ENCODE results near the gene TECPR2. TPM values are rescaled to one million over a fixed set of nuclear protein-coding genes. Genes with fewer than 3 reads are reported as not detected.

The TECPR2 gene
- total and polyA plus RNA-seq, 4 donors, result 5.6 to 30.3 (median 19.5) TPM

DNA sequence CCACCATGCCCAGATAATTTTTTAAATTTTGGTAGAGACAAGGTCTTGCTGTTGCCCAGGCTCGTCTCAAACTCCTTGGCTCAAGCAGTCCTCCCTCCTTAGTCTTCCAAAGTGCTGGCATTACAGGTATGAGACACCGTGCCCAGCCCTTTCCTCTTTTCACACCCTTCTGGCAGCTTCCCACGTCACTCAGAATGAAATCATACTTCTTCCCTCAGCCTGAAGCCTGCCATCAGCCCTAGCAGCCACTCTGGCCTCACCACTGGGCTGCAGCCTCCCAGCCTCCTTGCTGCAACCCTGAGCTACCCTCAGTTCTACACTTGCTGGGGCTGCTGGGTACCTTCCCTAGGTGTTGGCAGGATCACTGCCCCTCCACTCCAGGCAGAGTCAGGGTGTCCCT lies 128.6 kb downstream of the TECPR2 start:
- Histone ChIP-seq H3K9me3 (ENCODE audit: control insufficient read depth in 4 of 4, insufficient read depth in 3 of 4, low read length in 3 of 4) (no peaks in the 10 kb centered on the region), H3K4me3 (no peak overlapping the region), H3K9ac (ENCODE audit: insufficient read depth in 1 of 2, low read length in 2 of 2) (no peak overlapping the region), H3K27ac (ENCODE audit: low read depth in 1 of 2, low read length in 1 of 2) (no peak overlapping the region), H3K4me1 (ENCODE audit: control insufficient read depth in 5 of 5, insufficient read depth in 5 of 5, low read length in 5 of 5) (peaks cover 0 to 13% (median 4%) of the 10 kb centered on the region in 5 donors), H3K27me3 (ENCODE audit: control insufficient read depth in 3 of 3, insufficient read depth in 3 of 3, low read length in 2 of 3) (no peaks in the 10 kb centered on the region), H3K36me3 (ENCODE audit: control insufficient read depth in 4 of 4, insufficient read depth in 4 of 4, low read length in 4 of 4) (no peaks in the 10 kb centered on the region)
- ATAC-seq (ENCODE audit: insufficient read depth, low FRiP score), result no peak
- TF ChIP-seq, protein P1, sequence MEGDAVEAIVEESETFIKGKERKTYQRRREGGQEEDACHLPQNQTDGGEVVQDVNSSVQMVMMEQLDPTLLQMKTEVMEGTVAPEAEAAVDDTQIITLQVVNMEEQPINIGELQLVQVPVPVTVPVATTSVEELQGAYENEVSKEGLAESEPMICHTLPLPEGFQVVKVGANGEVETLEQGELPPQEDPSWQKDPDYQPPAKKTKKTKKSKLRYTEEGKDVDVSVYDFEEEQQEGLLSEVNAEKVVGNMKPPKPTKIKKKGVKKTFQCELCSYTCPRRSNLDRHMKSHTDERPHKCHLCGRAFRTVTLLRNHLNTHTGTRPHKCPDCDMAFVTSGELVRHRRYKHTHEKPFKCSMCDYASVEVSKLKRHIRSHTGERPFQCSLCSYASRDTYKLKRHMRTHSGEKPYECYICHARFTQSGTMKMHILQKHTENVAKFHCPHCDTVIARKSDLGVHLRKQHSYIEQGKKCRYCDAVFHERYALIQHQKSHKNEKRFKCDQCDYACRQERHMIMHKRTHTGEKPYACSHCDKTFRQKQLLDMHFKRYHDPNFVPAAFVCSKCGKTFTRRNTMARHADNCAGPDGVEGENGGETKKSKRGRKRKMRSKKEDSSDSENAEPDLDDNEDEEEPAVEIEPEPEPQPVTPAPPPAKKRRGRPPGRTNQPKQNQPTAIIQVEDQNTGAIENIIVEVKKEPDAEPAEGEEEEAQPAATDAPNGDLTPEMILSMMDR (IDR thresholded peaks at IDR 0.05; ENCODE audit: control extremely low read depth, extremely low read depth), result no peak
- DNase-seq, result no peak
- 75 to 84% methylated on average over 3 of the region's 3 CpGs for WGBS, 2 donors

DNA sequence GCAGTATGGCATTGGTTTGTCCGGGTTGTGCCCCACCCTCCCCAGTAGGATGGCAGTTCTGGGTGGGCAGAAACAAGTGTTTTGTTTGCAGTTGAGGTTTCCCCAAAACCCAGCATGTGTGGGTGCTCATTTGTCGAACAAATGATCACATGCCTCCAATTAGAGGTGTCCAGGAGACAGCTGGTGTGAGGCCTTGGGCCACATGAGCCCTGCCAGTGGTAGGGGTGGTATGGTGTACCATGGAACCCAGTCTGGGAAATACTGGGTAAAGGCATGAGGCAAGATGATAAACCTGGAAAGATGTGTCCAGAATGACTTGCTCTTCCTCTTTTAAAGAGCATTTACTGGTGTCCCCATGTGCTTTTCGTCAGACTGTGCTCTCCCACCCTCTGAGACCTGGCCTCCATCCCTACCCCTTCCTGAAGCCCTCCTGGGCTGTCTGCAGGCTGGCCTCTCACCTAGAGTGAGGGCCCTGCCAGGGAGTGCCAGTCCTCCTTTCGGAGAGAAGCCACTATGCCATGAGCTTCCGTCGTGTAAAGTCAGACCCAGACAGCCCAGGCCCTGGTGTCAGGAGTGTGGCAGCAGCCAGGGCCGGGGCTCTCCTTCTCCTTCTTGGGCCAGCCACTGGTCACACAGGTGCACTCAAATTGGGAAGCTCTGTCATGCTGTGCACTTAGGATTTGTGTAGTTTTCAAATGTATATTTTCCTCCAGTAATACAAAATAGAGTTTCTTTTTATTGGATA lies 129.2 kb downstream of the TECPR2 start:
- Histone ChIP-seq H3K9me3 (ENCODE audit: control insufficient read depth in 4 of 4, insufficient read depth in 3 of 4, low read length in 3 of 4) (no peaks in the 10 kb centered on the region), H3K36me3 (ENCODE audit: control insufficient read depth in 4 of 4, insufficient read depth in 4 of 4, low read length in 4 of 4) (peaks cover 0 to 2% (median 0%) of the 10 kb centered on the region in 4 donors), H3K27me3 (ENCODE audit: control insufficient read depth in 3 of 3, insufficient read depth in 3 of 3, low read length in 2 of 3) (no peaks in the 10 kb centered on the region), H3K27ac (ENCODE audit: low read depth in 1 of 2, low read length in 1 of 2) (no peak overlapping the region), H3K4me3 (no peak overlapping the region), H3K4me1 (ENCODE audit: control insufficient read depth in 5 of 5, insufficient read depth in 5 of 5, low read length in 5 of 5) (peaks cover 0 to 7% (median 2%) of the 10 kb centered on the region in 5 donors), H3K9ac (ENCODE audit: insufficient read depth in 1 of 2, low read length in 2 of 2) (no peak overlapping the region)
- DNase-seq, result no peak
- TF ChIP-seq, protein P1 (IDR thresholded peaks at IDR 0.05; ENCODE audit: control extremely low read depth, extremely low read depth), result no peak
- no peak for ATAC-seq (ENCODE audit: insufficient read depth, low FRiP score)
- 91 to 92% methylated on average over 7 of the region's 7 CpGs for WGBS, 2 donors

DNA sequence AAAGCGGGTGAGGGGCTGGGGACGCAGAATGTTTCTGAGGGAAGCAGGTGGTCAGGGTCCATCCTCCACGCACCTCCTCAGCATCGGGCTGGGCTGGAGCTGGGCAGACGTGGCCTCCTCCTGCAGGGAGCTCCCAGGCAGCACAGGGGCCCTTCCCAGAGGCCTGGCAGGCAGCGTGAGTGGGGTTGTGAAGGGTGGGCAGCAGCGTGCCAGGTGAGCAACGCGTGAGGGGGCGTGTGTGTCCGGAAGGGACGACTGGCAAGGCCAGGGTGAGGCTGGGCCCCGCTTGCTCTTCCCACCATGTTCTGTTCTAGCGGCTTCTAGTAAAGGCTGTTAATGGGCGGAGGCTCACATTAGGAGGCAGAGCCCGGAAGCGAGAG lies 129.8 kb downstream of the TECPR2 start:
- TF ChIP-seq, protein P1 (IDR thresholded peaks at IDR 0.05; ENCODE audit: control extremely low read depth, extremely low read depth), result no peak
- DNase-seq (no peak), ATAC-seq (ENCODE audit: insufficient read depth, low FRiP score) (no peak)
- no peak overlapping the region for H3K9ac ChIP-seq (ENCODE audit: insufficient read depth in 1 of 2, low read length in 2 of 2)
- H3K27ac ChIP-seq (ENCODE audit: low read depth in 1 of 2, low read length in 1 of 2), result no peak overlapping the region
- no peaks in the 10 kb centered on the region for H3K27me3 ChIP-seq (ENCODE audit: control insufficient read depth in 3 of 3, insufficient read depth in 3 of 3, low read length in 2 of 3)
- 96 to 97% methylated on average over 17 of the region's 17 CpGs for WGBS, 2 donors
- H3K4me1 ChIP-seq (ENCODE audit: control insufficient read depth in 5 of 5, insufficient read depth in 5 of 5, low read length in 5 of 5), result peaks cover 0 to 3% (median 0%) of the 10 kb centered on the region in 5 donors
- H3K9me3 ChIP-seq (ENCODE audit: control insufficient read depth in 4 of 4, insufficient read depth in 3 of 4, low read length in 3 of 4), result no peaks in the 10 kb centered on the region
- H3K36me3 ChIP-seq (ENCODE audit: control insufficient read depth in 4 of 4, insufficient read depth in 4 of 4, low read length in 4 of 4), result peaks cover 0 to 7% (median 0%) of the 10 kb centered on the region in 4 donors
- H3K4me3 ChIP-seq, result no peak overlapping the region

Data from lung (tissue), 12 donors.